ENCODE data around the gene HEXA. TPM values are rescaled to one million over a fixed set of nuclear protein-coding genes. Genes with fewer than 3 reads are reported as not detected.

HEXA gene
- polyA plus RNA-seq, 1 donor from 2014 or later = 105 TPM

GRCh38 chr15:72341361-72341760 lies 34.5 kb downstream of the HEXA start:
- Histone ChIP-seq H3K4me3 (ENCODE audit: low read length) (no peak overlapping the region), H3K4me2 (ENCODE audit: low read length) (no peak overlapping the region), H3F3A (ENCODE audit: insufficient read depth, low read length, poor library complexity, severe bottlenecking) (no peaks in the 10 kb centered on the region), H2AFZ (ENCODE audit: low read depth, low read length) (no peak overlapping the region), H3K36me3 (ENCODE audit: insufficient read depth, low read length) (peaks cover 8% of the 10 kb centered on the region), H3K27ac (ENCODE audit: low read length) (no peak overlapping the region), H3K9ac (ENCODE audit: low read length) (no peak overlapping the region), H4K20me1 (ENCODE audit: insufficient read depth) (no peaks in the 10 kb centered on the region), H3K79me2 (replicated peaks; ENCODE audit: insufficient read depth, low read length) (no peaks in the 10 kb centered on the region), H3K27me3 (ENCODE audit: insufficient read depth, low read depth, low read length) (no peaks in the 10 kb centered on the region), H3K9me3 (ENCODE audit: low read length) (no peaks in the 10 kb centered on the region), H3K9me2 (ENCODE audit: insufficient read depth, low read length) (no peaks in the 10 kb centered on the region)
- TF ChIP-seq POLR2AphosphoS5 (IDR thresholded peaks at IDR 0.05) (no peak), CTCF (IDR thresholded peaks at IDR 0.05; ENCODE audit: poor library complexity, severe bottlenecking) (peak; percentile 31)

- no peaks in the 10 kb centered on the region for H3K9me3 ChIP-seq (ENCODE audit: low read length)
- no peak overlapping the region for H3K9ac ChIP-seq (ENCODE audit: low read length)
- no peaks in the 10 kb centered on the region for H3K9me2 ChIP-seq (ENCODE audit: insufficient read depth, low read length)
- H3K4me3 ChIP-seq (ENCODE audit: low read length) = no peak overlapping the region
- H2AFZ ChIP-seq (ENCODE audit: low read depth, low read length) = no peak overlapping the region
- no peaks in the 10 kb centered on the region for H3K27me3 ChIP-seq (ENCODE audit: insufficient read depth, low read depth, low read length)
- H3K79me2 ChIP-seq (replicated peaks; ENCODE audit: insufficient read depth, low read length) = no peaks in the 10 kb centered on the region
- TF ChIP-seq POLR2AphosphoS5 (IDR thresholded peaks at IDR 0.05) (no peak), CTCF (IDR thresholded peaks at IDR 0.05; ENCODE audit: poor library complexity, severe bottlenecking) (no peak)
- no peak overlapping the region for H3K4me2 ChIP-seq (ENCODE audit: low read length)
- no peaks in the 10 kb centered on the region for H4K20me1 ChIP-seq (ENCODE audit: insufficient read depth)
- H3K27ac ChIP-seq (ENCODE audit: low read length) = no peak overlapping the region
- no peaks in the 10 kb centered on the region for H3F3A ChIP-seq (ENCODE audit: insufficient read depth, low read length, poor library complexity, severe bottlenecking)
- peaks cover 8% of the 10 kb centered on the region for H3K36me3 ChIP-seq (ENCODE audit: insufficient read depth, low read length)
Measured at GRCh38 chr15:72340366-72340765, 35.4 kb downstream of the HEXA start.

GRCh38 chr15:72339777-72340177 lies 36.0 kb downstream of the HEXA start:
- TF ChIP-seq REST (IDR thresholded peaks at IDR 0.05; ENCODE audit: borderline replicate concordance) = no peak
- TF ChIP-seq TAF1 (IDR thresholded peaks at IDR 0.05; ENCODE audit: low read depth) = no peak
- TF ChIP-seq EZH2 (IDR thresholded peaks at IDR 0.05; ENCODE audit: borderline replicate concordance, insufficient read depth, low read length, poor library complexity, severe bottlenecking) = no peak
- no peak for TF ChIP-seq SMC3 (conservative IDR thresholded peaks at IDR 0.05; ENCODE audit: poor library complexity)
- TF ChIP-seq RAD21 (conservative IDR thresholded peaks at IDR 0.05) = no peak
- no peak for TF ChIP-seq POLR2AphosphoS5 (IDR thresholded peaks at IDR 0.05)
- no peak for TF ChIP-seq CTCF (IDR thresholded peaks at IDR 0.05; ENCODE audit: poor library complexity, severe bottlenecking)
- no peak for TF ChIP-seq EP300 (conservative IDR thresholded peaks at IDR 0.05; ENCODE audit: poor library complexity, severe bottlenecking)
- TF ChIP-seq MXI1 (conservative IDR thresholded peaks at IDR 0.05; ENCODE audit: poor library complexity, severe bottlenecking) = no peak
- no peaks in the 10 kb centered on the region for H3F3A ChIP-seq (ENCODE audit: insufficient read depth, low read length, poor library complexity, severe bottlenecking)
- H2AFZ ChIP-seq (ENCODE audit: low read depth, low read length) = no peak overlapping the region
- no peak overlapping the region for H3K4me3 ChIP-seq (ENCODE audit: low read length)
- no peaks in the 10 kb centered on the region for H3K27me3 ChIP-seq (ENCODE audit: insufficient read depth, low read depth, low read length)
- no peaks in the 10 kb centered on the region for H4K20me1 ChIP-seq (ENCODE audit: insufficient read depth)
- H3K27ac ChIP-seq (ENCODE audit: low read length) = no peak overlapping the region
- H3K79me2 ChIP-seq (replicated peaks; ENCODE audit: insufficient read depth, low read length) = no peaks in the 10 kb centered on the region
- no peaks in the 10 kb centered on the region for H3K9me2 ChIP-seq (ENCODE audit: insufficient read depth, low read length)
- no peaks in the 10 kb centered on the region for H3K9me3 ChIP-seq (ENCODE audit: low read length)
- H3K9ac ChIP-seq (ENCODE audit: low read length) = no peak overlapping the region
- H3K4me2 ChIP-seq (ENCODE audit: low read length) = no peak overlapping the region
- peaks cover 8% of the 10 kb centered on the region for H3K36me3 ChIP-seq (ENCODE audit: insufficient read depth, low read length)

Measured in neural cell (in vitro differentiated cells).